GM21786 (cell line): ENCODE measurements around the gene PLXNB3.

Experiments
- ATAC-seq: cut with Tn5 transposase; IDR thresholded peaks from one replicate; pipeline ENCODE4 v1.9.1; 2021; ENCODE audit not compliant: unreplicated experiment

Gene PLXNB3

GRCh38 chrX:153791104-153791852 is 27.2 kb downstream of the PLXNB3 start:
- ATAC-seq = no peak

GRCh38 chrX:153792368-153792767 is 28.3 kb downstream of the PLXNB3 start:
- no peak for ATAC-seq

- no peak for ATAC-seq
Measured at GRCh38 chrX:153793291-153793690, 29.2 kb downstream of the PLXNB3 start.

- ATAC-seq = peak; percentile 91
Measured at GRCh38 chrX:153794018-153794896, 30.2 kb downstream of the PLXNB3 start, which contains the start of the genes IDH3G and SSR4. Gene IDH3G, minus strand, starts transcription at chrX:153794375. Its CDS starts 49 bp downstream, at chrX:153794326. Gene SSR4, plus strand, starts transcription at chrX:153794668. Its CDS starts 20 bp downstream, at chrX:153794688.

GRCh38 chrX:153794897-153795816 is 31.1 kb downstream of the PLXNB3 start:
- ATAC-seq = no peak

- ATAC-seq = no peak
Measured at GRCh38 chrX:153797415-153798015, 33.5 kb downstream of the PLXNB3 start.

GRCh38 chrX:153799326-153799725 is 35.3 kb downstream of the PLXNB3 start:
- no peak for ATAC-seq

- no peak for ATAC-seq
Measured at GRCh38 chrX:153800177-153800722, 36.2 kb downstream of the PLXNB3 start.

- ATAC-seq = no peak
Measured at GRCh38 chrX:153800746-153801145, 36.7 kb downstream of the PLXNB3 start.

- ATAC-seq = no peak
Measured at GRCh38 chrX:153801669-153802068, 37.6 kb downstream of the PLXNB3 start.

- ATAC-seq = no peak
Measured at GRCh38 chrX:153802513-153803045, 38.5 kb downstream of the PLXNB3 start.

GRCh38 chrX:153803211-153804099 is 39.4 kb downstream of the PLXNB3 start:
- ATAC-seq = no peak

- ATAC-seq = no peak
Measured at GRCh38 chrX:153804100-153804595, 40.1 kb downstream of the PLXNB3 start.

- no peak for ATAC-seq
Measured at GRCh38 chrX:153804621-153805020, 40.6 kb downstream of the PLXNB3 start.

- no peak for ATAC-seq
Measured at GRCh38 chrX:153805436-153805835, 41.4 kb downstream of the PLXNB3 start.

- no peak for ATAC-seq
Measured at GRCh38 chrX:153806999-153807575, 43.0 kb downstream of the PLXNB3 start.

- ATAC-seq = no peak
Measured at GRCh38 chrX:153807976-153808375, 43.9 kb downstream of the PLXNB3 start.

- ATAC-seq = no peak
Measured at GRCh38 chrX:153812220-153812619, 48.2 kb downstream of the PLXNB3 start.
